ENCODE data around the gene TRIML1.

TRIML1 gene

DNA sequence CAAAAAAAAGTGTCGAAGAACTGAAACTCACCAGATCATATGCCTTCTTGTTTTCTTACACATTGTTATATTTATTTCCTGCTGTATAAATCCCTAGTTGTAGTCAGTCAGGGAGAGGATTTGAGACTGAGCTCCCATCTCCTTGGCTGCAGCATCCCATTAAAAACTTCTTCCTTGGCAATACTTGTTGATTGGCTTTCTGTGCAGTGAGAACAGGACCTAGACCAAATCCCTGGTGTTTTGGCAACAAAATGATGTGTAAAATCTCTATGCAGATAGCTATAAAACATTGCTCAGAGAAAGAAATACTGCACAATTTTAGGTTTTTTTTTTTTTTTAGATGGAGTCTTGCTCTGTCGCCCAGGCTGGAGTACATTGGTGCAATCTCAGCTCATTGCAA, 47.9 kb downstream of the TRIML1 start:
- in situ Hi-C loops (cut with MboI; ENCODE audit: low sequenced_read_pairs, unreplicated experiment) = no loop called here
- TF ChIP-seq, protein P1, sequence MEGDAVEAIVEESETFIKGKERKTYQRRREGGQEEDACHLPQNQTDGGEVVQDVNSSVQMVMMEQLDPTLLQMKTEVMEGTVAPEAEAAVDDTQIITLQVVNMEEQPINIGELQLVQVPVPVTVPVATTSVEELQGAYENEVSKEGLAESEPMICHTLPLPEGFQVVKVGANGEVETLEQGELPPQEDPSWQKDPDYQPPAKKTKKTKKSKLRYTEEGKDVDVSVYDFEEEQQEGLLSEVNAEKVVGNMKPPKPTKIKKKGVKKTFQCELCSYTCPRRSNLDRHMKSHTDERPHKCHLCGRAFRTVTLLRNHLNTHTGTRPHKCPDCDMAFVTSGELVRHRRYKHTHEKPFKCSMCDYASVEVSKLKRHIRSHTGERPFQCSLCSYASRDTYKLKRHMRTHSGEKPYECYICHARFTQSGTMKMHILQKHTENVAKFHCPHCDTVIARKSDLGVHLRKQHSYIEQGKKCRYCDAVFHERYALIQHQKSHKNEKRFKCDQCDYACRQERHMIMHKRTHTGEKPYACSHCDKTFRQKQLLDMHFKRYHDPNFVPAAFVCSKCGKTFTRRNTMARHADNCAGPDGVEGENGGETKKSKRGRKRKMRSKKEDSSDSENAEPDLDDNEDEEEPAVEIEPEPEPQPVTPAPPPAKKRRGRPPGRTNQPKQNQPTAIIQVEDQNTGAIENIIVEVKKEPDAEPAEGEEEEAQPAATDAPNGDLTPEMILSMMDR (IDR thresholded peaks at IDR 0.05; ENCODE audit: borderline replicate concordance, control extremely low read depth, extremely low read depth, insufficient read depth, missing control alignments) = no peak
- DNase-seq (ENCODE audit: low spot score) = no peak

DNA sequence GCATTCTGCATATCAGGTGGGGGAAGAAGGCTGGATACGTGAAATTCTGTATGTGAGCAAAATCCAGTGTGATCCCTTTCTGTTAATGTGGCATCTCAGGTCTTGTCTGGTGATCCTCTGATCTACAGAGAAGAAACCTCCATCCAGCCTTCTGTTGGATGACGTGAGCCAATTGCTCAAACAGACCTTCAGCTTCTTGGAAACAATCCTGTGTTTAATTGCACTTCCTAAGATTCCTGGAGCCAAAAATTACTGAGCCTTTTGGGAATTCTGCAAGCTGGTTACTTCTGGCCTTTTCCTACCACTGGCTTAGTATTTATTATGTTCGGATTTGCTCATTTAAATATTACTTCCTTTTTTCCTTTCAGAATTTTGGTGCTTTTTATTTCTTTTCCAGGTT, 51.2 kb downstream of the TRIML1 start:
- TF ChIP-seq, protein P1 (IDR thresholded peaks at IDR 0.05; ENCODE audit: borderline replicate concordance, control extremely low read depth, extremely low read depth, insufficient read depth, missing control alignments) = no peak

DNA sequence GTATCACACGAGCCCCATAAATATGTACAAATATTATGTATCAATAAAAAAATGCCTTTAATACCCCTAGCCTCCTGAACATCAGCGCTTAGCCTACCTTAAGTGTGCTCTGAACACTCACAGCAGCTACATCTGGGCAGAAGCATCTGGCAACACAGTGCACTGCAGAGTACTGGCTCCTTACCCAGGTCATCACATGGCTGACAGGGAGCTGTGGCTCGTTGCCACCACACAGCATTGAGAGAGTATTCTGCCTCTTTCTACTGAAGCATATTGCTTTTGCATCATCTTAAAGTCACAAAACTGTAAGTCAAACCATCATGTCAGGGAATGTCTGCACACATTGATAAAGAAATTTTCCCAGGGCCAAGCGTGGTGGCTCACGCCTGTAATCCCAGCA, 55.2 kb downstream of the TRIML1 start:
- in situ Hi-C loops (cut with MboI; ENCODE audit: low sequenced_read_pairs, unreplicated experiment) = no loop called here
- TF ChIP-seq, protein P1 (IDR thresholded peaks at IDR 0.05; ENCODE audit: borderline replicate concordance, control extremely low read depth, extremely low read depth, insufficient read depth, missing control alignments) = no peak
- DNase-seq (ENCODE audit: low spot score) = no peak

More for the DNA sequence above, 51.2 kb downstream of the TRIML1 start:
- in situ Hi-C loops (cut with MboI; ENCODE audit: low sequenced_read_pairs, unreplicated experiment) = no loop called here
- no peak for DNase-seq (ENCODE audit: low spot score)

DNA sequence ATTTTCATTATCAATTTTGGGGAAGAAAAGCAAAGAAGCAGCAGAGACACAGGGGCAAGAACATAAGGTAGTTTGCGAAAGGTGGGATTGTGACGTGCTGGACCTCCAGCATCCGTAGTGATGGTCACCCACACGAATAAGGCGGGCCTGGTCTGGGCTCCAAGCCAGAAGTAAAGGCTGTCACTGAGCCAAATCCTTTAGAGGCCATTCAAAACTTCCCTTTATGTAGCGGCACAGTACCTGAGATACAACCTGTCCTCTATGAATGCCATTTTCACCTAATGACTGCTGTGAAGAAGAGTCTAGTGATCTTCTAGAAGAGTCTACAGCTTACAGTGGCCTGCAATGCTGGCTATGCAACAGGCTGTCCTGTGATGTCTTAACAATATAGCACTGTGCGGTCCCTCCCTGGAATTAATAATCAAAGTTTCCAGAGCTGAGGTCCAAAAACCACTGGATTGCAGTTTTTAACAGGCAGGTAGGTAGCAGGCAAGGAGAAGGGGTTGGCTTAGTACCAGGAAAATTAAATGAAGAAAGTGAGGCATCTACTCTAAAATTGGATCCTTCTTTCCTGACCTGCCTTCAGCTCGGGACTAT, 56.2 kb downstream of the TRIML1 start:
- in situ Hi-C loops (cut with MboI; ENCODE audit: low sequenced_read_pairs, unreplicated experiment) = no loop called here
- no peak for DNase-seq (ENCODE audit: low spot score)
- TF ChIP-seq, protein P1 (IDR thresholded peaks at IDR 0.05; ENCODE audit: borderline replicate concordance, control extremely low read depth, extremely low read depth, insufficient read depth, missing control alignments) = no peak

DNA sequence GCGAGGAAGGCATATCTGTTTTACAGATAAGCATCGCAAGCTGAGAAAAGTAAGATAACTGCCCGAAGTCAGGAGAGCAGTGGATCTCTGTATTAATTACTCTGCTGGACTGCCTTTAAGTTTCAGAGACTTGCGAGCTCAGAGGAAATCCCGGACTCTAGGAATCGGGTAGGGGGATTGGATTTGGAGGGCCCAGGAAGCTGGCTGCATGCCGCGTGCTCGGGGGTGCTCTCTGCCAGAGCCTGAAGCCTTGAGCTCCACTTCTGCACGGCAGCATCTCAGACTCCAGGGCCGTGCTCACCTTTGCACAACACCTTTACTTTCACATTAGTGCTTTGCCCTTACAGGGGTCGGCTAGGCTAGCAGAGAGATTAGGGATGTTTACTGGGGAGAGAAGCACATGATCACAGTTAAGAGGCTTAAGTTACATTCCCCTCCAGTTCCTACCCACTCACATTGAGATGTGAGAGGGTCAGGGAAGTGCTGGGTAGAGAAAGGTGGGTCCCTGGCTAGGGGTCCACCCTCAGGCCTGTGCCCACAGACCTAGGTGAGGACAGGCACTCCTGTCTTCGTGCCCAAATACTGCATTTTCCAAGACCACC, 57.0 kb downstream of the TRIML1 start:
- in situ Hi-C loops (cut with MboI; ENCODE audit: low sequenced_read_pairs, unreplicated experiment) = no loop called here
- TF ChIP-seq, protein P1 (IDR thresholded peaks at IDR 0.05; ENCODE audit: borderline replicate concordance, control extremely low read depth, extremely low read depth, insufficient read depth, missing control alignments) = no peak
- no peak for DNase-seq (ENCODE audit: low spot score)
